ENCODE data around the gene TBC1D22A.

- TF ChIP-seq CTCF (IDR thresholded peaks at IDR 0.05; ENCODE audit: extremely low read depth in 1 of 2, insufficient read depth in 1 of 2, low read depth in 1 of 2, low read length in 2 of 2) = no peak
- no peak for TF ChIP-seq EZH2 (IDR thresholded peaks at IDR 0.05; ENCODE audit: borderline replicate concordance, low read depth, low read length, severe bottlenecking)
- no peak for TF ChIP-seq GATA2 (IDR thresholded peaks at IDR 0.05; ENCODE audit: insufficient read depth, insufficient read length, low read depth, low read length)
- no peak for TF ChIP-seq POLR2AphosphoS5 (IDR thresholded peaks at IDR 0.05; ENCODE audit: insufficient read depth, low read depth, low read length)
- TF ChIP-seq MAX (IDR thresholded peaks at IDR 0.05; ENCODE audit: insufficient read depth, insufficient read length) = no peak
- TF ChIP-seq FOS (IDR thresholded peaks at IDR 0.05; ENCODE audit: borderline replicate concordance, insufficient read depth, low read length) = no peak
- no peak for TF ChIP-seq POLR2A (IDR thresholded peaks at IDR 0.05; ENCODE audit: low read depth, low read length)
- no peak for TF ChIP-seq JUN (IDR thresholded peaks at IDR 0.05; ENCODE audit: borderline replicate concordance, insufficient read depth, insufficient read length, low read depth)
Observed at GRCh38 chr22:46860562-46860961, 98.1 kb downstream of the TBC1D22A start.
